22Rv1 (cell line): ENCODE results near the gene RAB2B.
A peak's percentile ranks its signal among the peaks of the same experiment; 100 is the strongest.

Experiments
- H3K27ac ChIP-seq: fragments of 450-650 bp; 2 replicates; pipeline ENCODE4 v1.5.1; 2017
- ZFX ChIP-seq: fragments of 450-650 bp; IDR thresholded peaks from 2 replicates; pipeline ENCODE4 v1.6.1; 2017; ENCODE audit warnings: antibody characterized with exemption, borderline replicate concordance
- TF ChIP-seq, protein P1 (sequence below): fragments of 450-650 bp; IDR thresholded peaks from 2 replicates; pipeline ENCODE4 v1.5.1; 2017; ENCODE audit warnings: mild to moderate bottlenecking

Gene RAB2B

GRCh38 chr14:21486640-21487087 is 9.9 kb upstream of the RAB2B start:
- TF ChIP-seq, protein P1, sequence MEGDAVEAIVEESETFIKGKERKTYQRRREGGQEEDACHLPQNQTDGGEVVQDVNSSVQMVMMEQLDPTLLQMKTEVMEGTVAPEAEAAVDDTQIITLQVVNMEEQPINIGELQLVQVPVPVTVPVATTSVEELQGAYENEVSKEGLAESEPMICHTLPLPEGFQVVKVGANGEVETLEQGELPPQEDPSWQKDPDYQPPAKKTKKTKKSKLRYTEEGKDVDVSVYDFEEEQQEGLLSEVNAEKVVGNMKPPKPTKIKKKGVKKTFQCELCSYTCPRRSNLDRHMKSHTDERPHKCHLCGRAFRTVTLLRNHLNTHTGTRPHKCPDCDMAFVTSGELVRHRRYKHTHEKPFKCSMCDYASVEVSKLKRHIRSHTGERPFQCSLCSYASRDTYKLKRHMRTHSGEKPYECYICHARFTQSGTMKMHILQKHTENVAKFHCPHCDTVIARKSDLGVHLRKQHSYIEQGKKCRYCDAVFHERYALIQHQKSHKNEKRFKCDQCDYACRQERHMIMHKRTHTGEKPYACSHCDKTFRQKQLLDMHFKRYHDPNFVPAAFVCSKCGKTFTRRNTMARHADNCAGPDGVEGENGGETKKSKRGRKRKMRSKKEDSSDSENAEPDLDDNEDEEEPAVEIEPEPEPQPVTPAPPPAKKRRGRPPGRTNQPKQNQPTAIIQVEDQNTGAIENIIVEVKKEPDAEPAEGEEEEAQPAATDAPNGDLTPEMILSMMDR = no peak
- no peak for TF ChIP-seq ZFX
- no peak overlapping the region for H3K27ac ChIP-seq

- H3K27ac ChIP-seq = peak overlapping the region; percentile 85
- TF ChIP-seq, protein P1 = 0 out of 2 replicates have a peak, but pooled peaks have one; percentile 17
- no peak for TF ChIP-seq ZFX
These were observed 235 bp downstream of the RAB2B start for GRCh38 chr14:21476523-21476924.

DNA sequence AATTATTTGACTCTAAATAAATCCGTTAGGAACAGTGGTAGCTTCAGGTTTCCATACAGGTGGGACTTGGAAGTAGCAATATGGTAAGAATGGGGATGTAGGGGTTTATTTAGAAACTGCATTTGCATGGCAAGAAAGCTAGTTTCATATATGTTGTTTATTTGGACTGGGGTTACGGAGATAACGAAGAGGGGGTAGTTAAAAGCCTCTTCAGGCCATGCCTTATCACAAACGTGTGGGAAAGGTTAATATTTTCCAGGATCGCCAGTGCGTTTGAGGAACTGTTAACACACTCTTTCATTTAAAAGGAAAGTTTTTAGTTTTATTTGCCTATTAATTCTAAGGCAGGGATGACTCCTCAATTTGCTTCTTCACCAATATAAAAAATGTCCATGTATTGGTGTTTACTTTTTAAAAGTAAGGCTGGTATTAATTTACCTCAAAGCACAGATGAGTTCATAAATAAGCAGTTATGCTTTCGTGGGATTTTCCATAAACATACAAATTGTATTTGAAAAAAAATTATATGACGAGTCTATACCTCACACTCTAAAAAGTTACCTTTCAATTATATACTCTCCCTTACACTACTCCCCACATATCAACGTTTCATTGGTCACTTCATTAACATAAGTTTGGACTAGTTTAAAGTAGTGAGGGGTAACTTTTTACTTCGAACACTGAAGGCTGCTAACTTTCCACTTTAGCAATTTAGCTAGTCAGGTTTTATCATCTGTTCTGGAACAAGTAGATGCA is 814 bp downstream of the RAB2B start:
- no peak for TF ChIP-seq ZFX
- TF ChIP-seq, protein P1 = no peak
- peak overlapping the region; percentile 85 for H3K27ac ChIP-seq

GRCh38 chr14:21467616-21468015 is 9.1 kb downstream of the RAB2B start:
- H3K27ac ChIP-seq = no peak overlapping the region
- TF ChIP-seq ZFX = no peak

GRCh38 chr14:21455912-21456667 is 20.7 kb downstream of the RAB2B start, which contains the start of gene CHD8:
Gene CHD8, minus strand, starts transcription at chr14:21456123. Its CDS starts 24,480 bp downstream, at chr14:21431643.
- peak within 1 kb of the TSS; percentile 96 for H3K27ac ChIP-seq

GRCh38 chr14:21455592-21455911 is 21.2 kb downstream of the RAB2B start:
- peak overlapping the region; percentile 96 for H3K27ac ChIP-seq
- no peak for TF ChIP-seq ZFX
- TF ChIP-seq, protein P1 = no peak

More at GRCh38 chr14:21455912-21456667, 20.7 kb downstream of the RAB2B start, which contains the start of gene CHD8:
- TF ChIP-seq, protein P1 = peak; percentile 83
- no peak for TF ChIP-seq ZFX

- no peak for TF ChIP-seq ZFX
- TF ChIP-seq, protein P1 = no peak
- peak overlapping the region; percentile 96 for H3K27ac ChIP-seq
These were observed 21.8 kb downstream of the RAB2B start for GRCh38 chr14:21454843-21455544.
